HG02885 (cell line): ENCODE results near the gene MPV17L2.

Experiments
- ATAC-seq: cut with Tn5 transposase; IDR thresholded peaks from one replicate; pipeline ENCODE4 v1.9.1; 2021; ENCODE audit warnings: mild to moderate bottlenecking; ENCODE audit not compliant: unreplicated experiment, poor library complexity

Gene MPV17L2

DNA sequence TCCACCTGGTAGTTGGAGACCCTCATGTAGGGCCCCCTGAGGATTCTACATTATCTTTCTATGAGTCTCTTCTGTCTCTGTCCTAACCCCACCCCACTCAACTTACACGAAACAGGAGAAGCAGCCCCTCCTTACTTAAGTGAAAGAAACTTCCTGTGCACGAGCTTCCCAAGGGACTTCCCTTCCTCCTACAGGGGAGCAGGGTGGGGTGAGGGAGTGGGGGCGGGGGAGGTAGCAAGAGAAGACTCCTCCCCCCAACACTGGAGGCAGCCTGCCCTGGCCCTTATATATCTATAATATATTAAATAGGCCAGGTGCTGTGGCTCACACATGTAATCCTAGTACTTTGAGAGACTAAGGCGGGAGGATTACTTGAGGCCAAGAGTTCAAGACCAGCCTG lies 38.8 kb downstream of the MPV17L2 start:
- no peak for ATAC-seq

DNA sequence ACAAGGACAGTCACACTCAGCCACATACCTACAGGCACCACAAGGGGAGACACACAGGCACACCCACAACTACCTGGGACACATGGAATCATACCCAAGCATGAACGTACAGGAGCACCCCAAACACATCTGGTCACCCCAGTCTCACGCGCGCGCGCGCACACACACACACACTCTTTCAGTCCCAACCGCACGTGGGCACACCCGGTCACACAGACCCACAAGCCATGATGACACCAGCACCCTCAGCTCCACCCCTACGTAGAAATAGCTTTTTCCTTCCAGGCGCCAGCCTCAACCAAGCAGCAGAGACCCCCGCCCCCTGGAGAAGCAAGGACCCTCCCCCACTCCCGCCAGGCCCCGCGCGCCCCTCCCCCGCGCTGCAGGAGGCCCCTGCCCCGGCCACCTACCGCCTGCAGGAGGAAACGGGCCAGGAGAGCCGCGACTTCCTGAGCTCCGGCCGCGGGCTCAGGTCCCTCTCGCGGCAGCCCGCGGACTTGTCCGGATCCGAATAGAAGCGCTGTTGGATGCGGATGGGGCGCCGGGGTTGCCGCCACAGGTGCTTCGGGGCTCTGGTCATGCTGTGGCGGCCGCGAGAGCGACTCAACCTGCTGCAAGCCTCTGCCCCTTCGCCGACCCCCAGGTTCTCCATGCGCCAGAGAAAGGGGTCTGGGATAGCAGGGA lies 39.7 kb downstream of the MPV17L2 start:
- ATAC-seq = no peak

- no peak for ATAC-seq
These were observed 40.3 kb downstream of the MPV17L2 start for GRCh38 chr19:18233224-18233825.

GRCh38 chr19:18234194-18234593 lies 41.2 kb downstream of the MPV17L2 start:
- no peak for ATAC-seq

- no peak for ATAC-seq
These were observed 46.3 kb downstream of the MPV17L2 start for GRCh38 chr19:18239303-18239702.

DNA sequence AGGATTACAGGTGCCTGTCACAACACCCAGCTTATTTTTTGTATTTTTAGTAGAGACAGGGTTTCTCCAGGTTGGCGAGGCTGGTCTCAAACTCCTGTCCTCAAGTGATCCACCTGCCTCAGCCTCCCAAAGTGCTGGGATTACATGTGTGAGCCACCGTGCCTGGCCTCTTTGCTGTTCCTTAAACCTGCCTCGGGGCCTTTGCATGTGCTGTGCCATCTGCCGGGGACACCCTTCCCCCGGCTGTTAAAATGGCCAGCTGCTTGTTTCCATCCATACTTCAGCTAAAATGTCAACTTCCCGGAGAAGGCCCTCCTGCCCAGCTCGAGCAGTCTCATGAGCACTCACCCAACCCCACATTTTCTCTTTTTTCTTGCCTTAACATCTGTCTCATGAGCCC lies 52.3 kb downstream of the MPV17L2 start:
- ATAC-seq = no peak
